NCI-H2171 (cell line): ENCODE results near the gene PFKFB2.
"Not testable (repeated sequence)": the region's sequence is repeated elsewhere in the genome, so short reads cannot be mapped to it uniquely, and the experiment has no call there.

ENCODE experiments used
- DNase-seq: peaks from one replicate; lab custom pipeline; 2025; lab: John Stamatoyannopoulos, UW

The PFKFB2 gene

DNA sequence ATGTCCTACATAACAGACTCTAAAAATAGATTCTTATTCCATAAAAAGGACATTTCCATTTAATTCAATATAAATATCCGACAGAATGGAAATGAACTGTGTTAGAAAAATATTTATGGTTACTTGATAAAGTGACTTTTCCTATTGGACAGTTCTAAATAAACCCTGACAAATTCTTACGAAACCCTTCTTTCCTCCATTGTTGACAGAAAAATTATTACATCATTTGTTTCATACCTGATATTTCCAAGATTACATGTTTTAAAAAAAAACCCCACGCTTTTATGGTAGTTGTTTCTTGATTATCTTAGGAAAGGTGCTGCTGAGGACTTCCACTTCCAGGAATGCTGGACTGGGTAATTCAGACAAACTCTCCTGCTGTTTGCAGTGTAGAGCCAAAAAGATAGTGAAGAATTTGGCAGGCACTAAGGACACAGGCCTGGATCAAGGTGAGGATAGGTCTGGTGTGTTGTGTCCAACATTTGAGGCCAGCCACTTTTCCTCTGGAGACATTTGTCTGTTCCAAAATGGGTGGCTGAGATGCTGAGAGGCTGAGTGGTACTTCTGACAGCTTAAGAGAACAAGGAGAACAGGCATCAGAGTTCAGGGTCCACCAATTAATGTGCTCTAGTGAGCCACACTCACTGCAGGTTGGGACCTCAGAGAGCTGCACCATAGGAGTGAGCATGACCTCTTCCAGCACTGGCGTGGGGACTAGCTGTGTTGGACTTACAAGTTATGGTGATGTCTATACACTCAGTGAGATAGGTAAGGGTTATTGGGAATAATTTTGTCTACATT, 13.5 kb upstream of the PFKFB2 start:
- no peak for DNase-seq

- DNase-seq: no peak
Observed at GRCh38 chr1:207040181-207040533, 12.9 kb upstream of the PFKFB2 start.

- not testable (repeated sequence) for DNase-seq
Observed at GRCh38 chr1:207041397-207041796, 11.7 kb upstream of the PFKFB2 start.

DNA sequence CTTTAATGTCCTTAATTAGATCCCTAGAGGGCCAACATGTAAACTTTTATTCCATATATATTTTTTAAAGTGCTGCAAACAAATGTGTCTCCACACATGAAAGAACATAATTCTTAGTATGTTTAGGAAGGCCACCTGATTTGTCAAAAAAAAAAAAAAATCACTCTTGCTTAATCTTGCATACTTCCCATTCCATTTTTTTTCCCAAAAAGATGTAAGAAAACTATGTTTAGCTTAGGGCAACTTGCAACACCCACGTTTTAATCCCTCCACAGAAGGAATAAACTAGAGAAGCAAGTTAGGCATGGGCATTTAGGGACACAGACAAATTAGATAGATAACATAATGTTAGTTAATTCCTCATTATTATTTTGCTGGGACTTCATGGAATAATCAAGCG, 7.6 kb upstream of the PFKFB2 start:
- no peak for DNase-seq

DNA sequence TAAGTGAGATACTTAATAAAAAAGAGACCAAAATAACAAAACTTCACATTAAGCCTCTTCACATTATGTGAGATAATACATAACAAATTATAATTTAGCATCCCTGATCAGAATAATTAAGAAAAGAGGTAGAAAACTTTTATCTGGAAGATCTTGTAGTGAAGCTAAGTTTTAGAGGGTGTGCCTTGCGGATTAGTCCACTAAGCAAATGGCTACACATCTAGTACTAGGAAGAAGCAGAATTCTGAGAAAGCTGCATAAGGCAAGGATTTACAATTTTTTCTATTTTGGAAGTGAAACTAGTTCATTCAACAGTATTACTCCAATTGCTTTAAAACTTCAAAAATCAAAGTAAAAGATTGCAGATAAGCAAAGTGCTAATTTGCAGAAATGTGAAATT, 5.6 kb upstream of the PFKFB2 start:
- DNase-seq: no peak

DNA sequence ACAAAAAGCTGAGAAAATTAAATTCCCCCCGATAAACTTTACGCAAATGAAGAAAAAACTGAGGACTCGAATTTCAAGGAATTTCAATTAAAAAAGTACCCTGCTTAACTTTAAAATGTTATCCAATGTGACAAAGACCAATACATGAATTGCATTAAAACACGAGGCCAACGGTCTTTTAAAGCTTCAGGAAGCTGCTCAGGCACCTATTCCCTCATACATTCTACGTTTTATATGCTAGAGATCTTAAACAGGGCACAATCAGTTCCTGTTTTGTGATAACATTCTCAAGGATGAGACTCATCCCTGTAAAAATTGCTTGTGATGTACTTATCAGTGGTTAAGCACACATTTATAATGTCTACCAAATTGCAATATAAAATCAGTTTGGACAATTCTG, 5.0 kb upstream of the PFKFB2 start:
- no peak for DNase-seq

DNA sequence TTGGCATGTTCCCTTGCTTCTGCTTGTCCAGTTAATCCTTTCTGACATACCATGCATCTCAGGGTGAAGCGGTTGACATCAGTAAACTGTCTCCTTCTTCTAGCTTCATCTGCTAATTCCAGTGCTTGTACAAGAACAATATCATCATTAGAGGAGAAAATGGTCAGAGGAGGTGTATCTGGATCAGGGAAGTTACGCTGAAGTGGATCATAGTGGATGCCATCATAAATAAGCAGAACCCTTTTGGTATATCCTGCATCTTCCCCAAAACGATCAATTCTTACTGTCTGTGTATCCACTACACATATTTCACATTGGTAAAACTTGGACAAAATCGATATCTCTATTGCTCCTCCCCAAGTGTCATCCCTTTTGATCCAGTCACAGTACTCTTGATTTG, 4.0 kb upstream of the PFKFB2 start:
- DNase-seq: no peak

- DNase-seq: no peak
Observed at GRCh38 chr1:207049514-207049913, 3.6 kb upstream of the PFKFB2 start.

DNA sequence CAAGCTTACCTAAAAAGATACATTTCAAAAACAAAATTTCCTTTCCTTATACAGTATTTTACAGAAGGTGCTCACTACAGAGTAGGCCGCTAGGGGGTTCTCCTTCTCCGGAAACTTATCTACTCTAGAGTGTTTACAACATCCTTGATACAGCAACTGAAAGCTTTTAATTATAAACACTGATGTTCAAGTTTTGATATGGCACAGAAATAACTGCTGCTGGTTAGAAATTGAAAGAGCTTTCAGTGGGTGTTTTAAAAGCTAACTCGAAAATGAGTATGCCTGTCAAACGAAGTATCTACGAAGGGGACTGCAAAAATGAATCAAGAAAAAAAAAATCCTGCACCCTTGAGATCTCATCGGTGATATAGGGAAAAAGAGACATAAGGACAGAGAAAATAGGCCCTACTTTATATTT, 3.1 kb upstream of the PFKFB2 start:
- peak; percentile 27 for DNase-seq

GRCh38 chr1:207050480-207051190, 2.4 kb upstream of the PFKFB2 start:
- peak; percentile 91 for DNase-seq

- DNase-seq: no peak
Observed at GRCh38 chr1:207051191-207051943, 1.7 kb upstream of the PFKFB2 start, which contains the start of gene YOD1. Gene YOD1, minus strand, starts transcription at chr1:207051208. Its CDS starts 178 bp downstream, at chr1:207051030.

DNA sequence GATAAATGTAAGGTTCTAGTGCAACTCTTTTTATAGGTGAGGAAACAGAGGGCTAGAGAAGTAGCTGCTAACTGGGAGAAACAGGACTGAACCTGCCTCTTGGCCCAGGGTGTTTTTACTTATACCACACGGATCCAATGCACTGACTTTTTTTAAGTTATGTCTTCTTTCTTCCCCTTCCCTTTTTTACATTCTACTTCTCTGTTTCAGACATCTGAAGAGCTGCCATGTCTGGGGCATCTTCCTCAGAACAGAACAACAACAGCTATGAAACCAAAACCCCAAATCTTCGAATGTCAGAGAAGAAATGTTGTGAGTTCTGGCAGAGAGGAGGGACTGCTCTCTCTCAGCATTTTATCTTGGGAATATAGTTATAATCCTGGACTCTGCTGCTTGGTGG, 1.4 kb downstream of the PFKFB2 start:
- no peak for DNase-seq

- DNase-seq: no peak
Observed at GRCh38 chr1:207055386-207056001, 2.4 kb downstream of the PFKFB2 start.

GRCh38 chr1:207056673-207057072, 3.6 kb downstream of the PFKFB2 start:
- no peak for DNase-seq

GRCh38 chr1:207058252-207058651, 5.2 kb downstream of the PFKFB2 start:
- DNase-seq: no peak

DNA sequence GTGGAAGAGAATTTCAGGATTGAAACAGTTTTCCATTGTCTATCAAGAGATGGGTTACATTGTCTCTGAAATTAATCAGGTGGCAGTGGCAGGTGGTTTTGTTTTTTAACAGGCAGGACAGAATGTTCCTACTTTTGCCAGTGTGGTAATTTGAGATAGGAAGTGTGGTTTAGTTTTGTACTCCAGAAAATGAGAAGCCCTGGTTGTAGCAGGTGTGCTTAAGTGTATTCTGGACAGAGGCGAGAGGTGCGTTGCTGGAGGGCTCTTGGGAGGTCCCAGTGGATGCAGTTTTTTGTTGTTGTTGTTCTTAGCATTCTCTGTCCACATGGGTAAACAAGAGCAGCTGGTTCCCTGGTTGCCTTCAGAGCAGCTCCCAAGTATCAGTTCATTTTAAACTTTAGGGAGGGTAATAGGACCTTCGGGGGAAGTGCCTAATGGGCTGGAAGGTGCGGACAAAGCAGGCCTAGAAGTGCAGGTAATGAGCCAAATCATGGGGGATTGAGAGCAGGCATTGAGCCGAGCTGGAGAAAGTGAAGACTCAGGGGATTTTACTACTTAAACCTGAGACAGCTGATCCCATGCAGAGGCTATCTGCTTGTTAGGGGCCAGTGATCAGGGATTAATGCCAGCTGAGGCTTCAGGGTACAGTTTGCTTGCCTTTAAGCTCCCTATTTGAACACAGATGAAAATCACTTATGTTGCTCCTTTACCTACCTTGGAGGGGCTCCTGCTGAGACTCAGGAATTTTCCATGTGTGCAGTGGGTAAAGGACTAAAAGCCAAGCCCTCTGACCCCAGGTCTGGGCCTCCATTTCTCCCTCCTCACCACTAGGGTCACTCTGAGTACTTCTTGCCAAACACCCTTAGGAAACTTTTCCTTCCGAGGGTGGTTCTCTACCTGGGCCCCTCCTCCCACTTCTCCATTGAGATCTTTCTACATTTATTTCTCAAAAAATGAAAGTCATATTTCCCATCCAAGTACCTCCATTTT, 6.1 kb downstream of the PFKFB2 start:
- DNase-seq: peak; percentile 63

DNA sequence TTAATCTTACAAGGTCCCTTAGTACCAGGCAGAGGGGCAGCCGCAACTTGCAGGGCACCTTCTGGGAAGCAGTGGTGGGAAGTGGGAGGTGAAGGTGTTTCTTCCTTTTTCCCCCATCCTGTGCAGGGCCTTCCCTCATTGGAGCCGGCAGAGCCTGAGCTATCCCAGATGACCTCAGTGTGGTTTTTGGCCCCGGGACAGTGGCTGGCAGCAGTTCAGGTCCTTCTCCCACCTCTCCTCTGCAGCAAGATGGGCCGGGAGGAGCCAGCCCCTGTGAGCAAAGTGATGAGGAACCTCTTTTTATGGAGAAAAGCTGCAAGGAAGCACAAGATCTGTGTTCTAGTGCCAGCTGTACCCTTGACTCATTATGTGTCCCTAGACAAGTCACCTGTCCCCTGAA, 6.8 kb downstream of the PFKFB2 start:
- no peak for DNase-seq

DNA sequence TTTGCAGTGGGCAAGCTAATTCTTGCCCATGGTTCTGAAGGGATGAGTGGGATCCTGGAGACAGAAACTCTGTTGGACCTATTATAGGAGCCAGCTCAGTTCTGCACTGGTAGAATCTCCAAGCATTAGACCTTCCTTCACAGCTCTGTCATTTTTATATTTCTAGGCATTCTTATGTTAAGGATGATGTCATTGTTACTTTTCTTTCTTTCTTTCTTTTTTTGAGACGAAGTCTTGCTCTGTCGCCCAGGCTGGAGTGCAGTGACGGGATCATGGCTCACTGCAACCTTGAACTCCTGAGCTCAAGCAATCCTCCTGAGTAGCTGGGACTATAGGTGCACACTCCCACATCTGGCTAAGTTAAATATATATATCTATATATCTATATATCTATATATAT, 7.5 kb downstream of the PFKFB2 start:
- DNase-seq: no peak

DNA sequence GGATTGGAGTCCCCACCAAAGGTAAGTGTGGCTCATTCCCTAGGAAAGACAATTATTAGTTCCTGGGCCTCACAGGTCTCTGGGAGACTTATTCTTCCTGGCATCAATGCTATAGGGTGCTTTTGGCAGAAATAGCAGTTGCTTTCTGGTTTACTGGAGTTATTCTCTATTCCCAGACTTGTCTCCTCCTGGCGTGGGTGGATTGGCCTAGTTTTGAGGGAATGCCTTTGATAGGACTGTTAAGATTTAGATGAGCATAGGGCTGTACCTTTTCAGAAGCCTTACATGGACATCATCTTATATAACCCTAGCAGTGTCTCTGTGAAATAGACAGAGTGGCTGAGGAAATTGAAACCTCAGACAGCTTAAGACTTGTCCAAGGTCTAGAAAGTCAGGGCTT, 9.0 kb downstream of the PFKFB2 start:
- no peak for DNase-seq

DNA sequence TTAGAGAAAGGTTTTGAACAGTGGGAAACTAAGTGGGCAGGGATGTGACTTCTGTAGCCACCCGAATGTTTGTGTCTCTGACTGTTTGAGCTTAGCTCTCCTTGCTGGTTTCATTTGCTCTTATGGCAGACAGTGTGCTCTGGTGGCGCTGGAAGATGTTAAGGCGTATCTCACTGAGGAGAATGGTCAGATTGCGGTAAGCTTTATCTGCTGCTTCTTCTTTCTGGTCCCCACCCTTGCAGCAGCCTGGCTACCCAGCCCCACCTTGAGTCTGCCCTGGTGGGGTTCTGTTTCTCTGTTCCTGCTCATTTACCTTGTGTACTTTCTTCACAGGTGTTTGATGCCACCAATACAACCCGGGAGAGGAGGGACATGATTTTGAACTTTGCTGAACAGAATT, 9.9 kb downstream of the PFKFB2 start:
- DNase-seq: no peak

DNA sequence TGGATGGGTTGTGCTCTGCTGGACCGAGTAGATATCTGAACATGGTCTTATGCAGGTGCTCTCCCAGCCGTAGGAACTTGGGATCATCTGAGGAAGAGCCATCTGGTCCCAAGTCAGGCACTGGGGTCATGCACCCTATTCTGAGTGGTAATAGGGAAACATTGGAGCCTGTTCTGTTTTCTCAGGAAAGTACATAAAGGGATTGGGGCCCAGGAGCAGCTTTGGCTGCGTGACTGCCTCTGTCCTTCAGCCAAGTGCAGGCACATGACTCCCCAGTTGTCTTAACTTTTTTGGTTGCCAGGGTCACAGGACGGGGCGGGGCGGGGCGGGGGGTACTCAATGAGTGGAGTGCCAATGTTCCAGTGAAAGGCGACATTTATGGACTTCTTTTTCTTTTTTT, 11.5 kb downstream of the PFKFB2 start:
- DNase-seq: no peak
